ENCODE data around the gene PBLD.

The PBLD gene

GRCh38 chr10:68235111-68235510 is 97.6 kb downstream of the PBLD start:
- POLR2A ChIA-PET = no interaction called here
- CTCF ChIA-PET = interaction anchor here (0.6 to 0.7 kb wide), 2 partner anchors 25 to 411 kb away, joined by 4 read pairs; no protein-coding TSS in a partner anchor
- no peak for TF ChIP-seq FOXA1 (IDR thresholded peaks at IDR 0.05)
- no peak for TF ChIP-seq LEF1 (IDR thresholded peaks at IDR 0.05; ENCODE audit: borderline replicate concordance)
- TF ChIP-seq BHLHE40 (IDR thresholded peaks at IDR 0.05; ENCODE audit: borderline replicate concordance) = no peak
- TF ChIP-seq PKNOX1 (IDR thresholded peaks at IDR 0.05) = no peak
- no peak for TF ChIP-seq NFRKB (IDR thresholded peaks at IDR 0.05)
- TF ChIP-seq SUZ12 (IDR thresholded peaks at IDR 0.05) = no peak
- no peak for DNase-seq (ENCODE audit: extremely low spot score)

GRCh38 chr10:68233046-68233445 is 99.7 kb downstream of the PBLD start:
- TF ChIP-seq FOXA1 (IDR thresholded peaks at IDR 0.05) (no peak), FOXK2 (IDR thresholded peaks at IDR 0.05) (no peak), ZNF384 (IDR thresholded peaks at IDR 0.05) (no peak), LEF1 (IDR thresholded peaks at IDR 0.05; ENCODE audit: borderline replicate concordance) (no peak), TARDBP (IDR thresholded peaks at IDR 0.05) (no peak), CTBP1 (IDR thresholded peaks at IDR 0.05; ENCODE audit: borderline replicate concordance) (no peak)
- POLR2A ChIA-PET = no interaction called here
- CTCF ChIA-PET = no interaction called here
- no peak for DNase-seq (ENCODE audit: extremely low spot score)

Measured in HEK293T (cell line).